ENCODE data around the gene FBXO9.

GRCh38 chr6:53070806-53071205 lies 5.6 kb downstream of the FBXO9 start:
- TF ChIP-seq CTCF (conservative IDR thresholded peaks at IDR 0.05 in 1 of 2, IDR thresholded peaks at IDR 0.05 in 1 of 2; ENCODE audit: extremely low read depth in 1 of 2, insufficient read depth in 1 of 2, low read depth in 1 of 2, low read length in 2 of 2) (no peak), EZH2 (IDR thresholded peaks at IDR 0.05; ENCODE audit: borderline replicate concordance, low read length) (no peak)

Data from mammary epithelial cell (primary cell).